ENCODE data around the gene SSX2IP.

SSX2IP gene

DNA sequence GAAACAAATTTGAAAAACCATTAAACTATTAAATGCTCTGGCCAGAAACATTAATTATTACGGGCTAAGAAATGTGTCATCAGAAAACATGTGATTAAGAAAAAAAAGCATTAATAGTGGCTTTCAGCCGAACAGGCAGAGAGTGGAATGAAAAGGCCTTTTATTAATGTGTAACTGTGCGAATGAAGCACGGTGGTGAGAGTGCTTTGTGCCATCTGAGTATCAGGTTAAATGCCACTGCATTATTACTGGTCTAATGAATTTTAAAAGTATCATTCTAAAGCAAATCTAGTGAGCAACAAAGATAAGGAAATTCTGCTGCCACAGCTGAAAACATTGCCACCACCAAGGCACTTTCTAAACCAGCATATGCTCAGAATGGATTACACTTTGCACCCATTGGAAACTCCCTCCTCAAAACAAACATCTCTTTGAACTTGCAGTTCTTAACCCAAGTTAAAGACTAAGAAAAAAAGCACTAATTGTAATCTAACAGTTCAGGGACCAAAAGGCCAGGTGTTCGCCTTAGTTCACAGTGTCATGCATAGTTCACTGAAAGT lies 30.0 kb upstream of the SSX2IP start:
- Mint-ChIP-seq H3K4me1 (ENCODE audit: low read depth) (peaks cover 2% of the 10 kb centered on the region), H3K36me3 (ENCODE audit: low read depth) (no peaks in the 10 kb centered on the region), H3K27ac (no peak overlapping the region), H3K9me3 (no peaks in the 10 kb centered on the region), H3K27me3 (ENCODE audit: low read depth) (peaks cover 6% of the 10 kb centered on the region), H3K4me3 (no peak overlapping the region)

DNA sequence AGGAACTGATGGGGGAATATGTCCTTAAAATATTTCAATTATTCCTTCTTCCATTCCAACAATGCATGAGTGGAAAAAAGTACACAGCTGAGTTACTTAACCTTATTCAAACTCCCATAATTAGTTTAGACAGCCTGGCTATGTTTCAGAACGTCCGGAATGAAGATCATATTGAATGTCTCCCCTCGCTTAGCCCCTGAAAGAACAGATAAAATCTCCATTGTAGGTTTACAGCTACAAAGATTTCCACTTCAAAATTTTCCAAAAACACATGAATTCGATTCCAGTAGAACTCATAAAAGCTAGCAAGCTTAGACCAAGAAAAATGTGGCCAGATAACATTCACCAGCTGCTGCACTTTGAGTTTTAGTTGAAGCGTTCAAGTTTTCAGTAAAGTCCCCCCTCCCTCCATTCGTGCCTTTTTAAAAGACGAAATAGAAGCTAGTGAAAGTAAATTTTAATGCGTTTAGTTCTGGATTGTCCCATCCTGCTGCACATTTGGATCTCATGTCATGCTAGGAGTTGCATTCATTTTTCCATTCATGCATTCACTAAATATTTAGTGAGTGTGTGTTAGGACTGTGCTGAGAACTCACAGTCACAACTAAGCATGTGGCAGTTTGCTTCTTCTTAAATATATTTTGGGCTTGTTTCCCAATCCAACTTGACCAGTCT lies 29.4 kb upstream of the SSX2IP start:
- no peaks in the 10 kb centered on the region for H3K36me3 Mint-ChIP-seq (ENCODE audit: low read depth)
- H3K4me1 Mint-ChIP-seq (ENCODE audit: low read depth) = peaks cover 2% of the 10 kb centered on the region
- no peak overlapping the region for H3K4me3 Mint-ChIP-seq
- no peak overlapping the region for H3K27ac Mint-ChIP-seq
- peaks cover 6% of the 10 kb centered on the region for H3K27me3 Mint-ChIP-seq (ENCODE audit: low read depth)
- H3K9me3 Mint-ChIP-seq = no peaks in the 10 kb centered on the region

DNA sequence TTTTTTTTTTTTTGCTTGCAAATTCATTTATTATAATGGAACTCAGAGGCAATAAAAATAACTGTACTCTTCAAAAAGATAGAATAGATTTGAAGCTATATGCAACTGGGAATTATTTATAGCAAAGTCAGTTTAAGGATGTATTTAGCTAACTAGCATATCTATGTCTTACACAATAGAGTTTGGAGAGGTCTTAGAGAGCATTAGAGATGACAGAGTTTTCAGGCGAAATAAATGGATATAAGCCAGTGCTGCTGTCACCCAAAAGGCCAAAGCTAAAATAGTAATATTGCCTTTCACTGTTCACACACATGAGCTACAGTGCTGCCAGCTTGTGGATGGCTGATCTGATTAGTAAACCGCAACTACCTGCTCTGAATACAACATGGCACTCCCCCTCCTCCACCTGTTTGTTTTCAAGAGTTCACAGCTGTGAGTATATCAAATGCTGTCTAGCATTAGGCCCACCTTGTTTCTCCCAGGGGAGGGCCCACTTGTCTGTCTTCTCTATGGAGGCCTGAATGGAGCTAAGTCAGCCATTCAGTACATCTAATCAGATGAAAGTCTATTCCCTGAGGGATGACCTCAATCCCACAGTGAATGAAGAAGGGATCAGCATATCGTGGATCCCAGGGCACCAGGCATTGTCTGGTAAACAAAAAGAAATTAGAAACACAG lies 25.2 kb upstream of the SSX2IP start:
- no peaks in the 10 kb centered on the region for H3K36me3 Mint-ChIP-seq (ENCODE audit: low read depth)
- peaks cover 3% of the 10 kb centered on the region for H3K27me3 Mint-ChIP-seq (ENCODE audit: low read depth)
- H3K27ac Mint-ChIP-seq = no peak overlapping the region
- no peak overlapping the region for H3K4me3 Mint-ChIP-seq
- H3K4me1 Mint-ChIP-seq (ENCODE audit: low read depth) = no peaks in the 10 kb centered on the region
- H3K9me3 Mint-ChIP-seq = no peaks in the 10 kb centered on the region

- Mint-ChIP-seq H3K4me3 (no peak overlapping the region), H3K4me1 (ENCODE audit: low read depth) (no peaks in the 10 kb centered on the region), H3K27ac (no peak overlapping the region), H3K9me3 (no peaks in the 10 kb centered on the region), H3K27me3 (ENCODE audit: low read depth) (peaks cover 8% of the 10 kb centered on the region), H3K36me3 (ENCODE audit: low read depth) (no peaks in the 10 kb centered on the region)
Observed at GRCh38 chr1:84712276-84712874, 22.1 kb upstream of the SSX2IP start.

DNA sequence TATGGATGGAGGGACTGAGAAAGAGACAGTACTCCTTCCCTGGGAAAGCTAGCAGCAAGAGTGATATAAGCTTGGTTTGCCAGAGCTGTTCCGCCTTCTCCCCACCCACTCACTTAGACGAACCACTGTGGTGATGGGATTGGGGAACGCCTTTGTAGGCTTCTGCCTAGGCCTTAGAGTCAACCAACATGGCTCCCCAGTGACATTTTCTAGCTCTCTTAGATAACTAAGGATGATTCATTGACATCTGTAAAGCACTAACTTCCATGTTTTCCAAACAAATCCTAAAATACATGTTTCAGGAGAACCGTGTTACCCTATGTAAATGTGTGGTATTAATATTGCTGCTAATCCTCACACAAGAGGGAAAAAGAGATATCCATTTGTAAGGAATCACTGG lies 21.6 kb upstream of the SSX2IP start:
- H3K4me1 Mint-ChIP-seq (ENCODE audit: low read depth) = no peaks in the 10 kb centered on the region
- H3K9me3 Mint-ChIP-seq = no peaks in the 10 kb centered on the region
- peaks cover 8% of the 10 kb centered on the region for H3K27me3 Mint-ChIP-seq (ENCODE audit: low read depth)
- H3K4me3 Mint-ChIP-seq = no peak overlapping the region
- H3K27ac Mint-ChIP-seq = no peak overlapping the region
- no peaks in the 10 kb centered on the region for H3K36me3 Mint-ChIP-seq (ENCODE audit: low read depth)

GRCh38 chr1:84711121-84711520 lies 20.9 kb upstream of the SSX2IP start:
- H3K4me3 Mint-ChIP-seq = no peak overlapping the region

GRCh38 chr1:84709131-84709530 lies 18.9 kb upstream of the SSX2IP start:
- Mint-ChIP-seq H3K9me3 (no peaks in the 10 kb centered on the region), H3K36me3 (ENCODE audit: low read depth) (no peaks in the 10 kb centered on the region), H3K27me3 (ENCODE audit: low read depth) (peaks cover 5% of the 10 kb centered on the region), H3K4me1 (ENCODE audit: low read depth) (no peaks in the 10 kb centered on the region), H3K27ac (no peak overlapping the region), H3K4me3 (no peak overlapping the region)

More at GRCh38 chr1:84711121-84711520, 20.9 kb upstream of the SSX2IP start:
- Mint-ChIP-seq H3K36me3 (ENCODE audit: low read depth) (no peaks in the 10 kb centered on the region), H3K4me1 (ENCODE audit: low read depth) (no peaks in the 10 kb centered on the region), H3K27ac (no peak overlapping the region), H3K27me3 (ENCODE audit: low read depth) (peaks cover 8% of the 10 kb centered on the region), H3K9me3 (no peaks in the 10 kb centered on the region)

GRCh38 chr1:84708031-84708430 lies 17.8 kb upstream of the SSX2IP start:
- Mint-ChIP-seq H3K9me3 (no peaks in the 10 kb centered on the region), H3K27ac (no peak overlapping the region), H3K27me3 (ENCODE audit: low read depth) (peaks cover 6% of the 10 kb centered on the region), H3K36me3 (ENCODE audit: low read depth) (no peaks in the 10 kb centered on the region), H3K4me3 (no peak overlapping the region), H3K4me1 (ENCODE audit: low read depth) (no peaks in the 10 kb centered on the region)

DNA sequence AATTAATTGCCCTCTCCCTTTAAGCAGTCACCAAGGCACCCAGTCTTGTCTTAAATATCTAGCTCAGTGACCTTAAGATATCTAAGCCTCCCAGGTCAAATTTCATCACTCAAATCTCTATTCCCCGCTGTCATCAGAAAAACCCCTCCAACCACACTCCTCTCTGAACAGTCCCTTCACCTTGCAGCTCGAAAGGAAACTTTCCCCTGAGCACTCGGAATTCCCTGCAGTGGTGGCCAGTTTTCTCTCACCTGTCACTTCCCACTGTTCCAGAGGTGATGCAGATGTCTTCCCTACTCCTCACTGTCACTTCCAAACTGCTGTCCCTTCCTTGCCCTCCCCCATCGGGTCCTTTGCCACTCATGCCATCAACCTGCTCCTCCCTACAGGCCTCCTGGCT lies 15.3 kb upstream of the SSX2IP start:
- H3K36me3 Mint-ChIP-seq (ENCODE audit: low read depth) = no peaks in the 10 kb centered on the region
- no peak overlapping the region for H3K27ac Mint-ChIP-seq
- H3K4me3 Mint-ChIP-seq = no peak overlapping the region
- H3K4me1 Mint-ChIP-seq (ENCODE audit: low read depth) = no peaks in the 10 kb centered on the region
- no peaks in the 10 kb centered on the region for H3K9me3 Mint-ChIP-seq
- peaks cover 17% of the 10 kb centered on the region for H3K27me3 Mint-ChIP-seq (ENCODE audit: low read depth)

DNA sequence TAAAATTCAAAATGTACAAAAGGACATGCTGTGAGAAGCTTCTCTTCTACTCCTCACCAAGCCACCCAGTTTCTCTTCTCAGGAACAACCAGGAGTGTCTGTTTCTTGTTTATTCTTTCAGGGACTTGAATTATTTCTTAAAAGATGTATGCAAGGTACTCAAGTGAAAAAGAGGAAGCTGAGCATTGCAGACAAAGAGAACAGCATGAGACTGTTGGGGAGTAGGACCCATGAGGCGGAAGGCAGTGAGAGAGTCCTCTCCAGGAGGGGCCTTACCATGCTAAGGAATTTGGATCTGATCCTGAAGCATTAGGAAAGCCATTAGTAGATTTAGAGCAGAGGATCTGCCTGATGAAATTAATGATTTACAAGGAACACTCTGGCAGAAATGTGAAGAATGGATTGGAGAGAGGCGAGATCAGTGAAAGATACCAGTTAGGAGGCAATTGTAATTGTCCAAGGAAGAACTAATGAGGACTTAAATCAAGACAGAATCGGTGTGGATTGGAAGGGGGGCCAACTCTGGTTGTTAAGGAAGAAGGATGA lies 14.7 kb upstream of the SSX2IP start:
- H3K27me3 Mint-ChIP-seq (ENCODE audit: low read depth) = peaks cover 17% of the 10 kb centered on the region
- H3K36me3 Mint-ChIP-seq (ENCODE audit: low read depth) = no peaks in the 10 kb centered on the region
- H3K9me3 Mint-ChIP-seq = no peaks in the 10 kb centered on the region
- no peak overlapping the region for H3K27ac Mint-ChIP-seq
- no peak overlapping the region for H3K4me3 Mint-ChIP-seq
- peaks cover 4% of the 10 kb centered on the region for H3K4me1 Mint-ChIP-seq (ENCODE audit: low read depth)

- peaks cover 17% of the 10 kb centered on the region for H3K27me3 Mint-ChIP-seq (ENCODE audit: low read depth)
- no peak overlapping the region for H3K4me3 Mint-ChIP-seq
- H3K36me3 Mint-ChIP-seq (ENCODE audit: low read depth) = no peaks in the 10 kb centered on the region
- H3K27ac Mint-ChIP-seq = no peak overlapping the region
- H3K4me1 Mint-ChIP-seq (ENCODE audit: low read depth) = peaks cover 9% of the 10 kb centered on the region
- H3K9me3 Mint-ChIP-seq = no peaks in the 10 kb centered on the region
Observed at GRCh38 chr1:84703431-84703830, 13.2 kb upstream of the SSX2IP start.

DNA sequence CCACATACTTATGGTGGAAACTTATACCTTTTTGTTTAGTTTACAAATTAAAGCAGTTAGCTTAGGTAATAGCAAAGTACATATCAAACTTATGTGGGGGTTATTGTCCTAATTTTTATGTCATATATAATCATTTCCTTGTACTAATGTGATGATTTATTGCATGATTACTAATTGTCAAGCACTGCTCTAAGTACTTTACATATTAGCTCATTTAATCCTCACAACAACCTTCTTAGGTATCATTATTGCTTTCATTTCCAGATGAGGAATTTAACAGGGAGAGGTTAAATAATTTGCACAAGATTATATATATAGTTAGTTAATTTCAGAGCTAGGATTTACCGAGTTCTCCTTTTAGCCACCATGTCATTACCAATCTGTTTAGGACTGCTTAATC lies 11.9 kb upstream of the SSX2IP start:
- no peaks in the 10 kb centered on the region for H3K9me3 Mint-ChIP-seq
- H3K4me1 Mint-ChIP-seq (ENCODE audit: low read depth) = peaks cover 9% of the 10 kb centered on the region
- H3K4me3 Mint-ChIP-seq = no peak overlapping the region
- H3K27ac Mint-ChIP-seq = no peak overlapping the region
- H3K36me3 Mint-ChIP-seq (ENCODE audit: low read depth) = no peaks in the 10 kb centered on the region
- H3K27me3 Mint-ChIP-seq (ENCODE audit: low read depth) = peaks cover 21% of the 10 kb centered on the region

DNA sequence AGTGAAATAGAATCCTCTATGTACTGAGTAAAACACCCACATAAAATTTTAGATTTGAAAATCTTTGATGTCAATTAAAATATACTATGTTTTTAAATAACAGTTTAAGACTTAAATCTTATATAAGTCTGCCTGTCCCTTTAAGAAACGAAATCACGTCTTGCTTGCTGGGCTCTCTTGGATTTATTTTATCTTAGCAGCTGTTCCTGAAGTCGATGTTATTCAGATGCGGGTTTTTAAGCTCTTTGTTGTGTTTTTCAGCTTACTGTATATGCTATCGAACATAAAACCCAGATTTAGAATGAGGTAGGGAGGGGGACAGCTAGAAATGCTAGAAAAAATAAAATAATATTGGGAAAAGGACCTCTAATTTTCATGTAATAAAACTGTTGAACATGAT lies 11.1 kb upstream of the SSX2IP start:
- Mint-ChIP-seq H3K9me3 (no peaks in the 10 kb centered on the region), H3K4me3 (no peak overlapping the region), H3K27me3 (ENCODE audit: low read depth) (peaks cover 21% of the 10 kb centered on the region), H3K4me1 (ENCODE audit: low read depth) (peaks cover 9% of the 10 kb centered on the region), H3K36me3 (ENCODE audit: low read depth) (no peaks in the 10 kb centered on the region), H3K27ac (no peak overlapping the region)

GRCh38 chr1:84700070-84700469 lies 9.8 kb upstream of the SSX2IP start:
- Mint-ChIP-seq H3K9me3 (no peaks in the 10 kb centered on the region), H3K36me3 (ENCODE audit: low read depth) (no peaks in the 10 kb centered on the region), H3K4me1 (ENCODE audit: low read depth) (peaks cover 9% of the 10 kb centered on the region), H3K27me3 (ENCODE audit: low read depth) (peaks cover 21% of the 10 kb centered on the region), H3K4me3 (no peak overlapping the region), H3K27ac (no peak overlapping the region)
